HFFc6 (cell line): ENCODE results near the gene SIPA1L2. TPM values are rescaled to one million over a fixed set of nuclear protein-coding genes. Genes with fewer than 3 reads are reported as not detected.

Experiments
- DNase-seq: peaks from one replicate; pipeline ENCODE4 v3.0.0-alpha.2; 2018
- H3K27ac Mint-ChIP-seq: 2 replicates; pipeline ENCODE4 v1.8.0; 2020; ENCODE audit warnings: mild to moderate bottlenecking, mixed read lengths
- H3K27me3 Mint-ChIP-seq: 2 replicates; pipeline ENCODE4 v1.8.0; 2021; ENCODE audit warnings: mild to moderate bottlenecking, moderate library complexity, mixed read lengths; ENCODE audit not compliant: insufficient read depth
- H3K36me3 Mint-ChIP-seq: 2 replicates; pipeline ENCODE4 v1.8.0; 2021; ENCODE audit warnings: low read depth, mixed read lengths
- H3K4me1 Mint-ChIP-seq: 2 replicates; pipeline ENCODE4 v1.8.0; 2020; ENCODE audit warnings: low read depth, mixed read lengths
- H3K4me3 Mint-ChIP-seq: 2 replicates; pipeline ENCODE4 v1.8.0; 2020; ENCODE audit warnings: mild to moderate bottlenecking, moderate library complexity, mixed read lengths
- H3K9me3 Mint-ChIP-seq: 2 replicates; pipeline ENCODE4 v1.8.0; 2020; ENCODE audit warnings: mild to moderate bottlenecking, mixed read lengths
- CTCF ChIP-seq: fragments of 200-600 bp; sonication (generic); IDR thresholded peaks from 2 replicates; pipeline ENCODE4 v1.5.0; 2021; ENCODE audit warnings: antibody characterized with exemption, mild to moderate bottlenecking
- total RNA-seq, 6 experiments: library from RNA; stranded (reverse); fragmentation: NEBNext Ultra II Directional; extraction: Animal tissue kit (Norgen Biotek cat#: 25700); gene quantifications; 2 replicates in 1 of 6; 3 replicates in 5 of 6; pipeline ENCODE4 v1.2.3, GENCODE V29; 2021

Gene SIPA1L2
- total RNA-seq, 6 experiments from 2014 or later: 0.02 to 0.05 (median 0.02) TPM; not detected in 1

- Mint-ChIP-seq H3K27me3 (no peaks in the 10 kb centered on the region), H3K36me3 (no peaks in the 10 kb centered on the region), H3K4me1 (no peaks in the 10 kb centered on the region), H3K27ac (no peak overlapping the region), H3K4me3 (no peak overlapping the region), H3K9me3 (peaks cover 53% of the 10 kb centered on the region)
- no peak for TF ChIP-seq CTCF
- DNase-seq: no peak
Measured at GRCh38 chr1:232587141-232588008, 42.6 kb downstream of the SIPA1L2 start.

GRCh38 chr1:232586679-232587078 is 43.3 kb downstream of the SIPA1L2 start:
- H3K36me3 Mint-ChIP-seq: no peaks in the 10 kb centered on the region
- no peak for TF ChIP-seq CTCF
- H3K9me3 Mint-ChIP-seq: peaks cover 53% of the 10 kb centered on the region
- DNase-seq: no peak
- H3K27me3 Mint-ChIP-seq: no peaks in the 10 kb centered on the region
- no peaks in the 10 kb centered on the region for H3K4me1 Mint-ChIP-seq
- no peak overlapping the region for H3K4me3 Mint-ChIP-seq
- no peak overlapping the region for H3K27ac Mint-ChIP-seq

GRCh38 chr1:232585486-232585885 is 44.4 kb downstream of the SIPA1L2 start:
- no peak overlapping the region for H3K27ac Mint-ChIP-seq
- H3K4me1 Mint-ChIP-seq: no peaks in the 10 kb centered on the region
- H3K27me3 Mint-ChIP-seq: no peaks in the 10 kb centered on the region; the same call in 1 of the 2 replicates
- no peaks in the 10 kb centered on the region for H3K36me3 Mint-ChIP-seq
- no peak overlapping the region for H3K4me3 Mint-ChIP-seq
- TF ChIP-seq CTCF: no peak
- DNase-seq: no peak
- peaks cover 48% of the 10 kb centered on the region for H3K9me3 Mint-ChIP-seq

- no peak overlapping the region for H3K27ac Mint-ChIP-seq
Measured at GRCh38 chr1:232581932-232582331, 48.0 kb downstream of the SIPA1L2 start.

More at GRCh38 chr1:232581932-232582331, 48.0 kb downstream of the SIPA1L2 start:
- Mint-ChIP-seq H3K4me3 (no peak overlapping the region), H3K27me3 (no peaks in the 10 kb centered on the region; the same call in 1 of the 2 replicates), H3K36me3 (no peaks in the 10 kb centered on the region), H3K4me1 (no peaks in the 10 kb centered on the region), H3K9me3 (peaks cover 35% of the 10 kb centered on the region)
- DNase-seq: no peak
- no peak for TF ChIP-seq CTCF

Other genes starting within 250 kb of the SIPA1L2 start
- under 1 TPM; 0.07 to 0.66 (median 0.49) TPM for gene MAP10, start 175.3 kb upstream of the SIPA1L2 start, total RNA-seq